Activated naive CD4-positive, alpha-beta T cell treated with anti-CD3 and anti-CD28 coated beads, Interleukin-2, amount 50 U/mL, for 72 hours (primary cell): ENCODE results near the gene CAD. TPM values are rescaled to one million over a fixed set of nuclear protein-coding genes. Genes with fewer than 3 reads are reported as not detected.
"Not testable (repeated sequence)": the region's sequence is repeated elsewhere in the genome, so short reads cannot be mapped to it uniquely, and the experiment has no call there.

ENCODE experiments used
- ATAC-seq, 2 donors: fragments of 150-1000 bp; cut with Tn5 transposase; 2 replicates each; pipeline ENCODE4 v1.10.0; 2021; ENCODE audit warnings: mild to moderate bottlenecking in 2 of 2, moderate library complexity in 2 of 2
- DNase-seq, 2 donors: peaks; one replicate each; pipeline ENCODE4 v3.0.0; 2021 to 2022; ENCODE audit warnings: low spot score in 2 of 2
- H3K27ac Mint-ChIP-seq, 2 donors: one replicate each; pipeline ENCODE4 v1.8.0; 2022; ENCODE audit warnings: mild to moderate bottlenecking in 2 of 2, mixed read lengths in 2 of 2
- H3K36me3 Mint-ChIP-seq, 2 donors: one replicate each; pipeline ENCODE4 v1.8.0; 2022; ENCODE audit warnings: mixed read lengths in 2 of 2
- H3K9me3 Mint-ChIP-seq, 2 donors: one replicate each; pipeline ENCODE4 v1.8.0; 2022; ENCODE audit warnings: mixed read lengths in 2 of 2
- total RNA-seq, 2 donors: library from RNA; stranded (reverse); gene quantifications; one replicate each; pipeline ENCODE4 v1.2.3, GENCODE V29; 2022

The CAD gene
- total RNA-seq, 2 donors from 2014 or later: 85.2 to 86.3 TPM

DNA sequence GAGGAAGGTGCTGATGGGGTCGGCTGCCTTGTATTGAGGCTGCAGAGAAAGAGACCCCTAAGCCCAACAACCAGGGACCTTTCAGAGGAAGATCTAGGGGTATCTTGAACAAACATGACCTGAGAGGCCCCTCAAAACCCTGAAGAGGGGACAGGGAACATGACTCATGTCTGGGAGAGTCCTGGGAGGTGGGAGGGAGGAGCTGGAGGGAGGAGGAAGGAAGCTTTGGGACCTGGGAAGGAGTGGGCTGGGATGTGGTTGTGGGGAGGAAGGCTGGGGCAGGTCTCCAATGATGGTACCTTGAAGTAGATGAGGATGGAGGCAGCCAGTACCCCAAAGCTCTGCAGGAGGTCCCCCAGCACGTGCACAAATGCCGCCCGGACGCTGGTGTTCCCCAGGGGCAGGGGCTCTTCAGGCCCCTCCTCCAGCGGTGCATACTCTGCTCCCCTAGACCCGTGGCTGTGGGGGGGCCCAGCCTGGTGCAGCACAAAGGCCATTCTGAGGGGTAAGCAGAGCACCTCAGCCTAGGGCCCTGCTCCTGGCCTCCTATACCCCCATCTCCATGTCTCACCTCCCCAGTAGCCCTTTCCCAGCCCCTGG is 39.8 kb downstream of the CAD start:
- DNase-seq (no peak), ATAC-seq (no peak)
- H3K9me3 Mint-ChIP-seq: no peaks in the 10 kb centered on the region
- H3K36me3 Mint-ChIP-seq: peaks cover 0 to 5% of the 10 kb centered on the region in 2 donors
- no peak overlapping the region for H3K27ac Mint-ChIP-seq

DNA sequence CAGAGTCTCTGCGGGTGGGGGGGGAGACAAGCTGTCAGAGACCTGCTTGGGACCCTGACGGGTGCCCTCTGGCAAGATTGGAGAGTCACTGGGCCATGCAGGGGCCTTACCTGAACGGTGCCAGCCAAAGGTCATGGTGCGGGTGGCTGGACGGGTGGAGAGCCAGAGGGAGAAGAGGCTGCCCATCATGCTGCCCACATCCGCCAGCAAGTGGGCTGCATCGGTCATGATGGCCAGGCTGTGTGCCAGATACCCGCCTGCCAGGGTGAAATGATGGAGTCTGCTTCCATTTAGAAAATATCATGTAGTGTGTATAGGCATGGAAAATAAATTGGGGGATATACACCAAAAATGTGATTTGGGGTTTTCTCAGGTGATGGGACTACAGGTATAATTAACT is 40.9 kb downstream of the CAD start:
- DNase-seq (no peak), ATAC-seq (no peak)
- Mint-ChIP-seq H3K36me3 (peaks cover under 1 to 5% of the 10 kb centered on the region in 2 donors), H3K27ac (no peak overlapping the region), H3K9me3 (no peaks in the 10 kb centered on the region)

DNA sequence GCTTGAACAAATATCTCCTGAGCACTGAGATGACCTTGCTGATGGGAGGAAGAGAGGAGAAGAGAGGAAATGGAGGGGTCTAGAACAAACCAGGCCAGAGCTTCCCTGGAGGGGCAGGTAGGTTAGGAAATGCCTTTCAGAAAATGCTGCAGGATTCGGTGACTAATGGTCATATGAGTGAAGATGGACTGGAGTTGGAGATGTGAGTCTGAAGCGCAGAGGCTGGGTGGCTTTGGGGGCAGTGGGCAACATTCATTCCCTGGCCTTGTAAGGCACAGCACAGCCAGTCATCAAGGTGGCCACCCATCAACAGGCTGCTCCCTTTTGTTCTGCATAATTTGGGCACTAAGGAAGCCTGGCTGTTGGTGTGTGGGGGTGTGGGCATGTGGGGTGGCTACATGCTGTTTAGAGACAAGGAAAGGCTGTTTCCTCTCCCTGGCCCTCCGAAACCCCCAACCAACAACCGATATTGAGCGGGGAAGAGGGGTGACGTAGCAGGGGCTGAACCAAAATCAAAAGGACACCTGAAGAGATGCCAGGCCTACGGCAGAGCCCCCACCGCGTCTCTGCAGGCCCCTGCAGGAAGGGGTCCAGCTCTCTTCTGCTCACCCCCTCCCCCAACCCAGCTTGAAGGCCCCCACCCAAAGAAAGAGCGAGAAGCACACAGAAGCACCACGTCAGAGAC is 44.2 kb downstream of the CAD start:
- Mint-ChIP-seq H3K9me3 (no peaks in the 10 kb centered on the region), H3K27ac (no peak overlapping the region), H3K36me3 (peaks cover 5% of the 10 kb centered on the region in 2 donors)
- ATAC-seq (no peak), DNase-seq (no peak)

DNA sequence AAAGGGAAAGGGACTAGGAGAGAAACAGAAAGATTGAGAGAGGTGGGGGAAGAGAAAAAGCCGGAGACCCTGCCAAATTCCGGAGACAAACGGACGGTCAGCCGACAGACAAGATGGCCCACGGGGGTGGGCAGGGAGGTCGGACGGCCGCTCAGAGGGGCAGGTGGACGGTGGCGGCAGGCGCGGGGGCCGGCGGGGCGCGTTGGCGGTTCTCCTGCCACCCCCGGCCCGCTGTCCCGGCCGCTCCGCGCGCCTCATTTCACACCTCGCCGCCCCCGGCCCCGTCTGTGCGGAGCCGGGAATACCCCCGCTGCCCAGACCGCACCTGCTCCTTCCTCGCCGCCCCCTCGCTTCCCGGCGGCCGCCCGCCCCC is 44.7 kb downstream of the CAD start:
- ATAC-seq (peak in 1 of 2 donors; percentile 9), DNase-seq (no peak)
- H3K36me3 Mint-ChIP-seq: peaks cover 5% of the 10 kb centered on the region in 2 donors
- no peaks in the 10 kb centered on the region for H3K9me3 Mint-ChIP-seq
- H3K27ac Mint-ChIP-seq: no peak overlapping the region

DNA sequence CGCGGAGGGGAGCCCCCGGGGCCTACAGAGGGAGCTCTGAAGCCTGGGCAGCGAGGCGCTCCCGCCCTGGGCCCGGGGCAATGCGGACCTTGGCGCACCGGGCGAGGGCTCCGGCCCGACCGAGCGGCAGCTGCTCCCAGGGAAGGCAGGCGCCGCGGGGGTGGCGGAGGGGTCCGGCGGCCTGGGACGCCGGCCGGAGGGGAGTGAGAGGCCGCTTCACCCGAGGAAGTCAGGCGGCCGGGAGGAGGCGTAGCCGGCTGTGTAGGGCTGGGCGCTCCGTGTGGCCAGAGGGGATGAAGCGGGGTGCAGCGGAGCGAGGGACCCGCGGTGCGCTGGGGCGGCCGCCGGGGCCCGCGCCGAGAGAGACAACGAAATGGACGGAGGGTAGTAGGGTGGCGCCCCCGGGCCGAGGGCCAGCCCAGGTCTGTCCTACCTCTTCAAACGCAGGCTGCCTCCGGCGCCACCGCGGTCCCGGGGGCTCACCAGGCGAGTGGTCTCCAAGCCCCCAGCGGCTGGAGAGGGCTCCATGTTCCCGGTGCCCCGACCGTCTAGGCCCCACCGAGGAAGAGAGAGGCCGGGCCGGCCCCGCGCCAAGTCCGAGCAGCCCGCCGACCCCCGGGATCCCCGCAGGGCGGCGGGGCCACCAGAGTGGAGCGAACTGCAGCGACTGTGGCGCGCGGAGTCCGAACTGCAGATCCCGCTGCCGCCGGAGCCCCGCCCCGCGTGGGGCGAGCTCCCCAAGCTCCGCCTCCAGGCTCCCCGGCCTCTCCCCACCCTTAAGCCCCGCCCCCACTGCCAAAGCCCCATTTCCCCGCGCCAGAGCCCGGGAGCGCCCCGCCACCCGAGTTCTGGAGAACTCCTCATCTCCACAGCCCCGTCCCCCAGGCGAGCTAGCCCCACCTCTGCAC is 45.5 kb downstream of the CAD start, which contains the start of gene SLC30A3:
Gene SLC30A3, minus strand, starts transcription at position 669 of the 908 bp plus-strand sequence. Its CDS starts 141 bp downstream, at position 528.
- ATAC-seq (peak; percentile 23 to 83), DNase-seq (peak in 1 of 2 donors; percentile 72)
- Mint-ChIP-seq H3K36me3 (peaks cover 5% of the 10 kb centered on the region in 2 donors), H3K27ac (no peak within 1 kb of the TSS), H3K9me3 (no peaks in the 10 kb centered on the region)

DNA sequence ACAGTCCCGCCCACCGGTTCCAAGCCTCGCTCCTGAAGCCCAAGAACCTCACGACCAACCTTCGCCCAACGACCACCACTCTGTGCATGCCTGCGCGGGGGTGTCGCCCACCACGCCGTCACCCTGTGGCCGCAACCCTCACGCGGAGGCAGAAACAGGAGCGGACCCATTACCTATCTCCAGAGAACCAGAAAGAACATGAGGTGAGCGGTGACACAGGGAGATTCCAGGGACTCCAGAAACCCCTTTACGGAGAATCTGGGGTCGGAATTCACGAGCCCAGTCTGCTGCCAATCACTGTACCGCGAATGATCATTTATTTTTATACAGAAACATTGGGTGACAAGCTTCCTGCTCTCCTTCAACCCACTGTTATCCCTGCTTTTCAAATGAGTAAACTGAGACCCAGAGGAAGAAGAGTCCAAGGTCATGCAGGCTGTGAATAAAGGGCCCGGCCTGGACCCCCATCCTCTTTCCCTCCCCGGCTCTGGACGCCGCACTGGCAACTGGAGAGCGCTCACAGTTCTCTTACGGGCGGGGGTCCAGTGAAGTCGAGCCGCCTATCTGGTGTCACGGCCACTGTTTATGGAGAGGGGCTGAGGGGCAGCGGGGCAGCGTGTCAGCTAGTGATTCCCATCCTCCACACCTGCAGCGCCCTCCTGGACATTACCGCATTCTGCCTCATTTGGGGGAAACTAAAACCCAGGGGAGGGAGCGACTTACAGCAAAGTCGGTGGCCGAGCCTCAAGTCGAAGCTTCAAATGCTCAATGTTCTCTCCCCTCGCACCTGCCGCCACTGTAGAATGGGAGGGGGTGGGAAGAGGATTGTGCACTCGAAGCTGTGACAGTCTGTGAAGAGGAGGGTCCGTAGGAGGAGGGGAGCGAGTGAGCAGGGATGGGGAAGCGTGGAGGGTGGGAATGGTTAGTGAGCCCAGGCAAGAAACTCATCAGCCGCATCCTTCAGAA is 46.4 kb downstream of the CAD start:
- ATAC-seq: no peak
- H3K9me3 Mint-ChIP-seq: no peaks in the 10 kb centered on the region

DNA sequence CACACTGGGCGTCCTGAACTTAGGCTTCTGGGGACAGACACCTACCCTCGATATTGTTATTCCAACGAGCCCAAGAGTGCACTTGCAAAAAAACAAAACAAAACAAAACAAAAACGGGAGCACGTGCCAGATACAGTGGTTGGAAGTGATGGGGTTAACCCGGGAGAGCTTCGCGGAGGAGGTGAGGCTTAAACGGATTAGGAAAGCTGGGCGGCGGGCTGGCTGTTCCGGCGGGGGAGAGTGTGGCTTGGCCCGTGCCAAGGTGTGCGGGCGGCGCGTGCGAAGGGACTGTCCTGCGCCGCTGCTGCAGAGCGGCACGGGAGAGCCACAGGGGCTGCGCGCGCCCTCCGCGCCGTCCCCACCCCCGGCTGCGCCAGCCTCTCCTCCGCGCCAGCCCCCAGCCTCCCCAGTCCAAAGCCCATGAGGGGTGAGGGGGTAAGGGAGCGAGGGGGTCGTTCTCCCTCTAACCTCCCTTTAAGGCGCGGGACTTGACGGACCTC is 47.1 kb downstream of the CAD start:
- DNase-seq (peak in 1 of 2 donors; percentile 16), ATAC-seq (peak; percentile 44 to 64)
- H3K9me3 Mint-ChIP-seq: no peaks in the 10 kb centered on the region
- peaks cover 5% of the 10 kb centered on the region in 2 donors for H3K36me3 Mint-ChIP-seq
- no peak overlapping the region for H3K27ac Mint-ChIP-seq

More for the DNA sequence above, 46.4 kb downstream of the CAD start:
- H3K36me3 Mint-ChIP-seq: peaks cover 5% of the 10 kb centered on the region in 2 donors
- DNase-seq: no peak
- no peak overlapping the region for H3K27ac Mint-ChIP-seq

DNA sequence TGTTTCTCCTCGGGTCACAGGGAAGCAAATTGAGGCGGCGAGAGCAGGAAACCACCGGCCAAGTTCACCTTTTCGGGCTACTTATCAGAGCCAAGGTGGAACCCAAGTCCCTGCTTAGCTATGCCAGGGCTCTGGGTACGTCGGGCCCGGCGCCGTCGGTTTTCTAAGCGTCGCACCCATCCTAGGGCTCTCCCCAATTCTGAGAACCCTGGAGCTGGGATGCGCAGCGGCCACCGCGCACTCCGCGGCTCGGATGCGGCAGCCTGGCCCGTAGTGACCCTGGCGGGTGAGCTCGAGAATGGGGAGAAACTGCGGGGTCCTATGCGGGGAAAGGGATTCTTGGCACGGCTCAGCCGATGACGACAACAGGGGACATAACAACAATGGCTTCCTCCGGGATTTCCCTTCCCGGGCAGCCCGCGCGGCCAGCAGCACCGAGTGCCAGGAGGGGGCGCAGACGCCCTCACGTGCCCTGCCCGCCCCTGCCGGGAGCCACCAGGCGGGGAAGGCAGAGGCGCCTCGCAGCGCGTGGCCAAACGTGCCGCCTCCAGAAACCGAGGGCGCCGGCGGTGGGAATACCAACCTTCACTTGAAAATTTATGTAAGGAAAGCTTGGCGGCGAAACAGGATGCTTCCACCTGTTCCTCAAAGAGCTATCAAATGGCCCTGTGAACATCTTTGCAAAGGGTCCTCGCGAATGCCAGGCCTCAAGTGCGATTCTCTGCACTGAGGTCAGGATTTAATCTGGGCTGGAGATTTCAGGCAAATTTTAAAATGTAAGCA is 47.8 kb downstream of the CAD start:
- no peak overlapping the region for H3K27ac Mint-ChIP-seq
- peaks cover 5% of the 10 kb centered on the region in 2 donors for H3K36me3 Mint-ChIP-seq
- peak; percentile 47 to 67 for DNase-seq
- H3K9me3 Mint-ChIP-seq: no peaks in the 10 kb centered on the region
- ATAC-seq: peak; percentile 46 to 78

DNA sequence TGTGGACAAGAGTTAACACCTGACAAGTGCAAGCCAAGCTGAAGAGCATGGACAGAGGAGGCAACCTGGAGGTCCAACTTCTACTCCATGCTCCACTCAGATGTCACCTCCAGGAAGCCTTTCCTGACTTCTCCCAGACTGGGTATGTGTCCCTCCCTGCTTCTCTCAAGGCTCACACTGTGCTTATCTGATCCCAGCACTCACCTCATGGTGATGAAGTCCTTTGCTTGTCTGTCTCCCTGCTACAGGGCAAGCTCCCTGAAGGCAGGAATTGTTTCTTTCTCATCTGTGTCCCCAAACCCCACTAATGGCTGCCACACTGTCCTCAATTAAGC is 48.3 kb downstream of the CAD start:
- no peak overlapping the region for H3K27ac Mint-ChIP-seq
- ATAC-seq (no peak), DNase-seq (no peak)
- H3K9me3 Mint-ChIP-seq: no peaks in the 10 kb centered on the region
- peaks cover 5% of the 10 kb centered on the region in 2 donors for H3K36me3 Mint-ChIP-seq

DNA sequence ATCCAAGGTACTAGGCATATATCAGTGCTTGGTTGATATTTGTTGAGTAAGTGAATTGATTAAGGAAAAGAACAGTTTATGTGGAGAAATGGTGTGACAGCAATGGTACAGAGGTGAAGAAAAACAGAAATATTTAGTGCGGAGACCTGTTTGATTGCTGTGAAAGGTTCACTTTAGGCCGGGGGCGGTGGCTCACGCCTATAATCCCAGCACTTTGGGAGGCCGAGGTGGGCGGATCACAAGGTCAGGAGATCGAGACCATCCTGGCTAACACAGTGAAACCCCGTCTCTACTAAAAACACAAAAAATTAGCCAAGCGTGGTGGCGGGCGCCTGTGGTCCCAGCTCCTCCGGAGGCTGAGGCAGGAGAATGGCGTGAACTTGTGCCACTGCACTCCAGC is 51.1 kb downstream of the CAD start:
- not testable (repeated sequence) for H3K27ac Mint-ChIP-seq, ATAC-seq, DNase-seq, H3K36me3 Mint-ChIP-seq, H3K9me3 Mint-ChIP-seq

DNA sequence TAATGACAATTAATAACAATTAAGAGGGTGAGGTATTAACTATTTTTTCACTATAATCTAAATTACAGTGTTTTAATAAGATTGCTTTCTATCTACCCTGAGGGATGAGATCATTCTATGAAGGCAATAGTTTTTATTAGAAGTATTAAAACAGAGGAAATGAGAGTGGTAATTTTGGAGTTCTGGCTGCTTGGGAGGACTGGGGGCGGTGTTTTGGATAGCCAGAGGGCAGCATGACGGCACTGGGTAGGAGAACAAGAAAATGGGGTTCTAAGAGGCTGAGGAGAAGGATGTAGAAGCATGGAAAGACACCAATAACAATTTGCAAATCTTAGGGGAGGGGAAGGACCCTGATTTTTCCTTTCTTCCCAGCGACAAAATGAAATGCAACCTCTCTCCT is 53.0 kb downstream of the CAD start:
- H3K9me3 Mint-ChIP-seq: no peaks in the 10 kb centered on the region
- no peaks in the 10 kb centered on the region for H3K36me3 Mint-ChIP-seq
- no peak for DNase-seq
- peak overlapping the region in 1 of 2 donors; percentile 32 for H3K27ac Mint-ChIP-seq
- ATAC-seq: no peak

DNA sequence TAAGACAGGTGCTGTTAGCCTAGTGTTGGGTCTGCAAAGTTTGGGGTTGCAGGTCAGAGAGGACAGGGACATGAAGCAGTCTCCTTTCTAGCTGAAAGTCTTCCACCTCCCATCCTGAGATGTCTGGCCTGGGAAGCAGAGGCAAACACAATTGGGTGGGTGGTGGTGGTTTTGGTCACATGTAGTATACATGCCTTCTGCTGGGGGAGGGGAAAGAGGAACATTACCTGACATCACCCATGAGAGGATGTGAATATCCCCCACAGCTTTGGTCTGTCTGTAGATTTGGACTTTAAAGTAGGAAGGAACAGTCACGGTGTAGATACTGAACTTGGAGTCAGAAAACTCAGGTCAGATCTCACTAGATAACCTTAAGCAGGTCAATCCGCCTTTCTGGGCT is 53.5 kb downstream of the CAD start:
- Mint-ChIP-seq H3K9me3 (no peaks in the 10 kb centered on the region), H3K36me3 (no peaks in the 10 kb centered on the region), H3K27ac (no peak overlapping the region)
- ATAC-seq (no peak), DNase-seq (no peak)

DNA sequence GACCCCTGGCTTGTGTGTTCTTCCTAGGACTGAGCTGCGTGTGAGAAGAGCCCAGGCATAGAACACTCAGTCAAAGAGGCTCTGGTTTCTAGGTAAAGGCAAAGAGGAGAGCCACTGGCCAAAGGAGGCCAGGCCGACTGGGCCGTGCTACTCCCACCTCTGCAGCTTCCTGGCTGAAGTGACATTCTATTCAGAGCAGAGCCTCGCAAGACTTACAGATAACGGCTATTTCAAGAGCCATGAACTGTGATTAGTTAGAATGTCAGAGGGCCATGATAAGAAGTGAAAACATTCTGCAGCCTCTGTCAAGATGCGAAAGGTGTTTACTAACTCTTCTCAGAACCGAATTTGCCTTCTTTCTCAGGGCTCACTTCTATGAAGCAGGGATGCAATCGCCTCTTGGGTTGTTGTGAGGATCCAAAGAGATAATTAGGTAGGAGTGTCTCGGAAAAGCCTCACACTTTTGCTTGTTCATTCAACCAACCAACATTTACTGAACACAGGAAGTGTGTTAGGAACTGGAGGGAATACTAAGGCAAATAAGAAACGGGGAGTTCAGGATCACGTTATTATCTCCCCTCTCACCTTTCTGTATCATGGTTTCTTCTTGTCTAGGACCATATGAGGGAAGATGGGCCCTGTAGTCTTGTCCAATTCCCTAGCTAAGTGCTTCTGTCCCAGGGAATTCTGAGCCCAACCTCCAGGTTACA is 54.6 kb downstream of the CAD start:
- no peaks in the 10 kb centered on the region for H3K36me3 Mint-ChIP-seq
- ATAC-seq (no peak), DNase-seq (no peak)
- no peak overlapping the region for H3K27ac Mint-ChIP-seq
- H3K9me3 Mint-ChIP-seq: no peaks in the 10 kb centered on the region

DNA sequence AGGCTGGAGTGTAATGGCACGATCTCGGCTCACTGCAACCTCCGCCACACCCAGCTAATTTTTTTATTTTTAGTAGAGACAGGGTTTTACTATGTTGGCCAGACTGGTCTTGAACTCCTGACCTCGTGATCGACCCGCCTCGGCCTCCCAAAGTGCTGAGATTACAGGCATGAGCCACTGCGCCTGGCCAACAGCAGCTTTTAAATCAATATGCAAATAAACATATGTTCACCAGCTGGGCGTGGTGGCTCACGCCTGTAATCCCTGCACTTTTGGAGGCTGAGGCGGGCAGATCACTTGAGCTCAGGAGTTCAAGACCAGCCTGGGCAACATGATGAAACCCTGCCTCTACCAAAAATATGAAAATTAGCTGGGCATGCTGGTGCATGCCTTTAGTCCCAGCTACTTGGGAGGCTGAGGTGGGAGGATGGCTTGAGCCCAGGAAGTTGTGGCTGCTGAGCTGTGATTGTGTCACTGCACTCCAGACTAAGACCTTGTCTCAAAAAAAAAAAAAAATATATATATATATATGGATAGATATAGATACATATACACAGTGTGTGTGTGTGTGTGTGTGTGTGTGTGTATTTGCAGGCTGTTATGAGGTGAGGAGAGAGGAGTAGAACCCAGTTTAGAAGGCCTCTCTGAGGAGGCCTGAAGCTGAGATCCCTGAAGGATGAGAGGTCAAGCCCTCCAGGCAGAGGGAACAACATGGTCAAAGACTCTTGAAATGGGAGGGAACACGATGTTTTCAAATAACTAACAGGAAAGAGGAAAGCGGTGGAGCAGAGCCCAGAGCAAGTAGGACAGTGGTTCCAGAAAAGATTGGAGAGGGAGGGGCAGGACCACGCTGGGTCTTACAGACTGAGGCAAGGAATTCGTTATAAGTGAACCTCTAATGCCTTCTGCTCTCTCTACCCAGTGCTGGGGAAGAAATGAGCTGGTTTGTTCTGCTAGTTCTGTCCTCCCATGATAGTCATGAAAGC is 55.7 kb downstream of the CAD start:
- not testable (repeated sequence) for DNase-seq, H3K36me3 Mint-ChIP-seq, H3K9me3 Mint-ChIP-seq

More for the DNA sequence above, 55.7 kb downstream of the CAD start:
- ATAC-seq: peak in 1 of 2 donors; percentile 31
- H3K27ac Mint-ChIP-seq: not testable (repeated sequence)
